Stomach (tissue), 9 donors: ENCODE measurements around the gene ZCCHC10. TPM values are rescaled to one million over a fixed set of nuclear protein-coding genes. Genes with fewer than 3 reads are reported as not detected.
A peak's percentile ranks its signal among the peaks of the same experiment; 100 is the strongest.
"Not testable (repeated sequence)": the region's sequence is repeated elsewhere in the genome, so short reads cannot be mapped to it uniquely, and the experiment has no call there.

Experiments used
- DNase-seq, 2 donors: peaks; one replicate each; pipeline versions ENCODE4 v3.0.0 to v3.0.0-alpha.2; 2013 to 2019
- H3K27ac ChIP-seq, 5 donors: fragments of 200-600 bp in 4 of 5; sonication (generic) in 4 of 5; one replicate each; pipeline ENCODE4 v1.5.1; 2013 to 2019; ENCODE audit warnings: mild to moderate bottlenecking in 1 of 5, moderate library complexity in 1 of 5
- H3K27me3 ChIP-seq, 3 donors: fragments of 200-600 bp; sonication (generic); one replicate each; pipeline ENCODE4 v1.5.1; 2017 to 2019; ENCODE audit warnings: mixed run types in 1 of 3
- H3K36me3 ChIP-seq, 4 donors: fragments of 200-600 bp; sonication (generic); 1 replicate in 3 of 4; 2 replicates in 1 of 4; pipeline ENCODE4 v1.5.1; 2016 to 2019
- H3K4me1 ChIP-seq, 4 donors: fragments of 200-600 bp; sonication (generic); one replicate each; pipeline ENCODE4 v1.5.1; 2016 to 2019
- H3K4me3 ChIP-seq, 4 donors: fragments of 200-600 bp; sonication (generic) in 3 of 4; one replicate each; pipeline ENCODE4 v1.5.1; 2016 to 2019; ENCODE audit warnings: mild to moderate bottlenecking in 1 of 4
- H3K9me3 ChIP-seq, 4 donors: fragments of 200-600 bp; sonication (generic); one replicate each; pipeline ENCODE4 v1.5.1; 2016 to 2019
- CTCF ChIP-seq, 7 experiments: fragments of 450-650 bp in 4 of 7; fragments of 200-600 bp in 3 of 7; sonication (generic) in 3 of 7; IDR thresholded peaks; one replicate each; pipeline ENCODE4 v1.5.1; 2016 to 2019; ENCODE audit warnings: antibody characterized with exemption in 7 of 7, control low read depth in 2 of 7, mild to moderate bottlenecking in 1 of 7
- EP300 ChIP-seq: sonication (generic); formaldehyde crosslinking; IDR thresholded peaks from one replicate; pipeline ENCODE4 v1.6.1; 2017; ENCODE audit warnings: antibody characterized with exemption
- POLR2A ChIP-seq, 4 donors: fragments of 450-650 bp; IDR thresholded peaks; one replicate each; pipeline ENCODE4 v1.6.1; 2016; ENCODE audit warnings: antibody characterized with exemption in 4 of 4, control low read depth in 2 of 4, mild to moderate bottlenecking in 1 of 4, moderate library complexity in 1 of 4
- POLR2AphosphoS5 ChIP-seq, 3 donors: sonication (generic); formaldehyde crosslinking; IDR thresholded peaks; one replicate each; pipeline ENCODE4 v1.6.1; 2016; ENCODE audit warnings: antibody characterized with exemption in 3 of 3
- WGBS, 5 donors: extraction: QIAGEN DNeasy Blood & Tissue Kit in 3 of 5; methylation state at CpG; one replicate each; pipeline versions ENCODE4 v1.1.5 to v1.1.7; 2013 to 2018; 5-methylcytosine and 5-hydroxymethylcytosine counted together
- intact Hi-C: fragments of 100-400 bp; cut with DNase I; formaldehyde crosslinking; loops from one replicate; pipeline ENCODE4 v1.15.1; 2023; ENCODE audit warnings: low total_unique reads
- polyA plus RNA-seq, 3 donors: library from polyadenylated mRNA; stranded (reverse); fragments of 200-250 nt; gene quantifications; one replicate each; pipeline ENCODE4 v1.2.3, GENCODE V29; 2013
- total RNA-seq, 5 donors: library from RNA; depleted of rRNA; stranded (reverse); fragments of >200 nt; gene quantifications; one replicate each; pipeline versions ENCODE4 v1.1.0 to v1.2.3, GENCODE V29; 2014 to 2016
- donor health status: healthy with polysubstance abuse.
- donor health status: Bipolar disorder and iron deficiency.
- donor health status: healthy.

The ZCCHC10 gene
- total and polyA plus RNA-seq, 8 donors: 0.29 to 45.1 (median 11.8) TPM

- no peaks in the 10 kb centered on the region for H3K9me3 ChIP-seq
- H3K4me1 ChIP-seq: peaks cover 24 to 43% (median 40%) of the 10 kb centered on the region in 4 donors
- peak within 1 kb of the TSS; percentile 76 to 89 (median 82) for H3K4me3 ChIP-seq
- H3K27me3 ChIP-seq: no peaks in the 10 kb centered on the region
- intact Hi-C loops: no loop called here
- DNase-seq: peak; percentile 97 to 99
- TF ChIP-seq CTCF (IDR thresholded peaks at IDR 0.05): peak in 1 of 7 experiments; percentile 6
- no peak for TF ChIP-seq EP300
- peak in 2 of 4 donors; percentile 90 to 91 for TF ChIP-seq POLR2A (IDR thresholded peaks at IDR 0.05)
- peak; percentile 99 for TF ChIP-seq POLR2AphosphoS5 (IDR thresholded peaks at IDR 0.05)
- no peaks in the 10 kb centered on the region for H3K36me3 ChIP-seq
- WGBS, 5 donors: 0 to 1% (median 0%) methylated on average over 38 to 98 of the region's 98 CpGs
- peak within 1 kb of the TSS; percentile 97 to 100 (median 99) for H3K27ac ChIP-seq
Measured at GRCh38 chr5:132963171-132964104, 62.9 kb downstream of the ZCCHC10 start, which contains the start of gene AFF4. Gene AFF4, minus strand, starts transcription at chr5:132963634. Its CDS starts 26,445 bp downstream, at chr5:132937189.

GRCh38 chr5:132962429-132963021 lies 63.8 kb downstream of the ZCCHC10 start:
- TF ChIP-seq EP300: peak; percentile 14
- TF ChIP-seq CTCF (IDR thresholded peaks at IDR 0.05): no peak
- TF ChIP-seq POLR2AphosphoS5 (IDR thresholded peaks at IDR 0.05): peak; percentile 66 to 69 (median 66)
- no peaks in the 10 kb centered on the region for H3K9me3 ChIP-seq
- peak in 1 of 2 donors; percentile 88 for DNase-seq
- peak overlapping the region; percentile 97 to 100 (median 99) for H3K27ac ChIP-seq
- peaks cover 24 to 51% (median 45%) of the 10 kb centered on the region in 4 donors for H3K4me1 ChIP-seq
- H3K27me3 ChIP-seq: no peaks in the 10 kb centered on the region
- H3K4me3 ChIP-seq: peak overlapping the region; percentile 76 to 89 (median 82)
- intact Hi-C loops: no loop called here
- H3K36me3 ChIP-seq: no peaks in the 10 kb centered on the region
- WGBS, 5 donors: 0 to 1% (median 1%) methylated on average over 21 of the region's 21 CpGs

GRCh38 chr5:132961887-132962286 lies 64.5 kb downstream of the ZCCHC10 start:
- Histone ChIP-seq H3K9me3 (no peaks in the 10 kb centered on the region), H3K27ac (peak overlapping the region in 4 of 5 donors; percentile 98 to 100 (median 100)), H3K36me3 (no peaks in the 10 kb centered on the region), H3K4me3 (peak overlapping the region; percentile 76 to 89 (median 82)), H3K4me1 (peaks cover 24 to 56% (median 47%) of the 10 kb centered on the region in 4 donors), H3K27me3 (no peaks in the 10 kb centered on the region)
- TF ChIP-seq EP300 (no peak), POLR2A (IDR thresholded peaks at IDR 0.05) (no peak), CTCF (IDR thresholded peaks at IDR 0.05) (no peak), POLR2AphosphoS5 (IDR thresholded peaks at IDR 0.05) (no peak)
- DNase-seq: peak in 1 of 2 donors; percentile 80
- intact Hi-C loops: no loop called here
- WGBS, 5 donors: 6 to 13% (median 6%) methylated on average over 5 of the region's 5 CpGs

GRCh38 chr5:132961123-132961815 lies 65.1 kb downstream of the ZCCHC10 start:
- Histone ChIP-seq H3K4me3 (peak overlapping the region; percentile 76 to 89 (median 82)), H3K4me1 (peaks cover 24 to 60% (median 50%) of the 10 kb centered on the region in 4 donors), H3K27ac (peak overlapping the region in 4 of 5 donors; percentile 98 to 100 (median 100))
- H3K36me3 ChIP-seq, H3K9me3 ChIP-seq, intact Hi-C loops, DNase-seq, H3K27me3 ChIP-seq: not testable (repeated sequence)
- 85 to 90% (median 88%) methylated on average over 11 of the region's 11 CpGs for WGBS, 5 donors

- H3K9me3 ChIP-seq, H3K27me3 ChIP-seq, DNase-seq, intact Hi-C loops, H3K4me3 ChIP-seq, H3K27ac ChIP-seq: not testable (repeated sequence)
- 77 to 91% (median 88%) methylated on average over 6 of the region's 6 CpGs for whole genome bisulfite sequencing, 5 donors
- Histone ChIP-seq H3K4me1 (peaks cover 25 to 93% (median 65%) of the 10 kb centered on the region in 4 donors), H3K36me3 (peaks cover 3 to 12% (median 9%) of the 10 kb centered on the region in 4 donors)
Measured at GRCh38 chr5:132956166-132956799, 70.1 kb downstream of the ZCCHC10 start.
